Activated CD4-positive, alpha-beta T cell treated with anti-CD3 and anti-CD28 coated beads for 36 hours (primary cell): ENCODE results near the gene SPINK14. TPM values are rescaled to one million over a fixed set of nuclear protein-coding genes. Genes with fewer than 3 reads are reported as not detected.

Experiments used
- ATAC-seq: fragments of 200-7000 bp; cut with Tn5 transposase; one replicate; pipeline ENCODE4 v1.10.0; 2021; ENCODE audit warnings: mild to moderate bottlenecking, moderate library complexity
- CTCF ChIA-PET: fragments of 350-600 bp; sonication (Branson Sonifier 250); formaldehyde crosslinking; loops from one replicate; lab custom pipeline; 2021; ENCODE audit warnings: antibody characterized with exemption; lab: Charles Lee
- POLR2A ChIA-PET: fragments of 350-600 bp; sonication (Branson Sonifier 250); formaldehyde crosslinking; loops from one replicate; lab custom pipeline; 2021; ENCODE audit warnings: antibody characterized with exemption, inconsistent platforms; lab: Charles Lee
- DNase-seq: peaks from one replicate; pipeline ENCODE4 v3.0.0-alpha.2; 2020
- H3K27ac Mint-ChIP-seq: one replicate; pipeline ENCODE4 v1.8.0; 2021; ENCODE audit warnings: mixed read lengths
- H3K27me3 Mint-ChIP-seq: one replicate; pipeline ENCODE4 v1.8.0; 2021; ENCODE audit warnings: mixed read lengths
- H3K36me3 Mint-ChIP-seq: one replicate; pipeline ENCODE4 v1.8.0; 2021; ENCODE audit warnings: low read depth, mixed read lengths
- H3K4me1 Mint-ChIP-seq: one replicate; pipeline ENCODE4 v1.8.0; 2021; ENCODE audit warnings: mixed read lengths
- H3K4me3 Mint-ChIP-seq: one replicate; pipeline ENCODE4 v1.8.0; 2021; ENCODE audit warnings: mild to moderate bottlenecking, moderate library complexity, mixed read lengths
- H3K9me3 Mint-ChIP-seq: one replicate; pipeline ENCODE4 v1.8.0; 2021; ENCODE audit warnings: low read depth, mixed read lengths
- intact Hi-C, 2 experiments: fragments of 100-400 bp; cut with DNase I in 1 of 2; cut with micrococcal nuclease in 1 of 2; formaldehyde crosslinking; loops; one replicate each; pipeline versions ENCODE4 v1.14.2 to v1.15.1; 2022 to 2024; cut with DNase I, micrococcal nuclease
- total RNA-seq, 2 experiments: library from RNA; stranded (reverse); gene quantifications; one replicate each; pipeline ENCODE4 v1.2.3, GENCODE V29; 2021

SPINK14 gene
- total RNA-seq, 2 experiments from 2014 or later: not detected

- H3K27ac Mint-ChIP-seq: no peak overlapping the region
- ATAC-seq (no peak), DNase-seq (no peak)
- POLR2A ChIA-PET: no interaction called here
- no peak overlapping the region for H3K4me3 Mint-ChIP-seq
- no peaks in the 10 kb centered on the region for H3K4me1 Mint-ChIP-seq
- no peaks in the 10 kb centered on the region for H3K36me3 Mint-ChIP-seq
- H3K9me3 Mint-ChIP-seq: no peaks in the 10 kb centered on the region
- CTCF ChIA-PET: no interaction called here
- H3K27me3 Mint-ChIP-seq: peaks cover 5% of the 10 kb centered on the region
- intact Hi-C loops: no loop called here
These were observed 6.3 kb upstream of the SPINK14 start for GRCh38 chr5:148162038-148162437.

- no peaks in the 10 kb centered on the region for H3K4me1 Mint-ChIP-seq
- ATAC-seq: no peak
- no peaks in the 10 kb centered on the region for H3K9me3 Mint-ChIP-seq
- CTCF ChIA-PET: no interaction called here
- intact Hi-C loops: no loop called here
- peaks cover 5% of the 10 kb centered on the region for H3K27me3 Mint-ChIP-seq
- POLR2A ChIA-PET: no interaction called here
- no peak for DNase-seq
- no peak overlapping the region for H3K4me3 Mint-ChIP-seq
- no peaks in the 10 kb centered on the region for H3K36me3 Mint-ChIP-seq
- no peak overlapping the region for H3K27ac Mint-ChIP-seq
These were observed 5.0 kb upstream of the SPINK14 start for GRCh38 chr5:148163345-148163744.

- no peaks in the 10 kb centered on the region for H3K36me3 Mint-ChIP-seq
- no peaks in the 10 kb centered on the region for H3K4me1 Mint-ChIP-seq
- intact Hi-C loops: no loop called here
- POLR2A ChIA-PET: no interaction called here
- H3K9me3 Mint-ChIP-seq: no peaks in the 10 kb centered on the region
- DNase-seq (no peak), ATAC-seq (no peak)
- no peak overlapping the region for H3K4me3 Mint-ChIP-seq
- peaks cover 10% of the 10 kb centered on the region for H3K27me3 Mint-ChIP-seq
- H3K27ac Mint-ChIP-seq: no peak overlapping the region
- CTCF ChIA-PET: interaction anchor here (0.6 kb wide), 1 partner anchor 241 kb away, joined by 3 read pairs; no protein-coding TSS in a partner anchor
These were observed 1.6 kb upstream of the SPINK14 start for GRCh38 chr5:148166550-148167283.

GRCh38 chr5:148172377-148172776 lies 4.0 kb downstream of the SPINK14 start:
- intact Hi-C loops: no loop called here
- no peaks in the 10 kb centered on the region for H3K4me1 Mint-ChIP-seq
- POLR2A ChIA-PET: no interaction called here
- ATAC-seq (no peak), DNase-seq (no peak)
- H3K27me3 Mint-ChIP-seq: peaks cover 21% of the 10 kb centered on the region
- H3K27ac Mint-ChIP-seq: no peak overlapping the region
- no peaks in the 10 kb centered on the region for H3K9me3 Mint-ChIP-seq
- CTCF ChIA-PET: no interaction called here
- H3K36me3 Mint-ChIP-seq: no peaks in the 10 kb centered on the region
- no peak overlapping the region for H3K4me3 Mint-ChIP-seq

GRCh38 chr5:148176480-148176879 lies 8.1 kb downstream of the SPINK14 start:
- intact Hi-C loops: loop anchor here (5.0 kb wide), 2 partner anchors 306 to 861 kb away; no protein-coding TSS in a partner anchor
- Mint-ChIP-seq H3K27me3 (peaks cover 18% of the 10 kb centered on the region), H3K27ac (no peak overlapping the region), H3K4me3 (no peak overlapping the region), H3K36me3 (no peaks in the 10 kb centered on the region), H3K4me1 (no peaks in the 10 kb centered on the region), H3K9me3 (no peaks in the 10 kb centered on the region)
- no peak for DNase-seq
- ATAC-seq: no peak
- CTCF ChIA-PET: interaction anchor here (0.6 to 1.3 kb wide), 4 partner anchors 554 to 1021 kb away, joined by 3 to 6 read pairs (median 3); no protein-coding TSS in a partner anchor
- POLR2A ChIA-PET: no interaction called here

DNA sequence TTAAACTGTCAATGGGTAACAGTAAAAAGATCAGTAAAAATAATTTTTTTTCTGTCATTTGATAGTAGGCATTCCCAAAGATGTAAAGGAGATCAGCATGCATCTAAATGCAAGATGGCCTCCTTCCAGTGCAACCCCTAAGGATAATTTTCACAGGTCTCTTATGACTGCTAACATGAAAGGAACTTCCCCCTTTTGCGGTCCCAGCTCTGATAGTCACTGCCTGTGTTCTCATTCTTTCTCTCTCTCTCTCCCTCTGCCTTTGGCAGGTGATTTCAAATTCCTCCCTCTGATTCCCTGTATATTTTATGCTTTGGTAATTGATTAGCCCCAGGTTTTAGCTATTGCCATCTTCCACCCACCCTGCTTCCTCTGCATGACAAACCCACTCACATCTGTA lies 8.9 kb downstream of the SPINK14 start:
- ATAC-seq (no peak), DNase-seq (no peak)
- Mint-ChIP-seq H3K27me3 (peaks cover 15% of the 10 kb centered on the region), H3K9me3 (no peaks in the 10 kb centered on the region), H3K36me3 (no peaks in the 10 kb centered on the region), H3K27ac (no peak overlapping the region), H3K4me1 (no peaks in the 10 kb centered on the region), H3K4me3 (no peak overlapping the region)
- POLR2A ChIA-PET: no interaction called here
- intact Hi-C loops: loop anchor here (5.0 kb wide), 2 partner anchors 305 to 860 kb away; no protein-coding TSS in a partner anchor
- CTCF ChIA-PET: interaction anchor here (0.7 to 1.3 kb wide), 3 partner anchors 44 to 1020 kb away, joined by 3 to 6 read pairs (median 3); no protein-coding TSS in a partner anchor

- DNase-seq (no peak), ATAC-seq (peak; percentile 53)
- POLR2A ChIA-PET: no interaction called here
- Mint-ChIP-seq H3K4me1 (no peaks in the 10 kb centered on the region), H3K27me3 (peaks cover 17% of the 10 kb centered on the region), H3K36me3 (no peaks in the 10 kb centered on the region), H3K9me3 (no peaks in the 10 kb centered on the region), H3K4me3 (no peak overlapping the region), H3K27ac (no peak overlapping the region)
- CTCF ChIA-PET: interaction anchor here (0.7 to 3.8 kb wide), 16 partner anchors 9 to 554 kb away, joined by 3 to 43 read pairs (median 4); no protein-coding TSS in a partner anchor
- intact Hi-C loops: loop anchor here (1.0 to 5.0 kb wide), 7 partner anchors 195 to 858 kb away; no protein-coding TSS in a partner anchor
These were observed 11.0 kb downstream of the SPINK14 start for GRCh38 chr5:148179234-148179824.

- Mint-ChIP-seq H3K27me3 (peaks cover 15% of the 10 kb centered on the region), H3K36me3 (no peaks in the 10 kb centered on the region), H3K4me1 (peaks cover 11% of the 10 kb centered on the region), H3K4me3 (no peak overlapping the region), H3K27ac (no peak overlapping the region), H3K9me3 (no peaks in the 10 kb centered on the region)
- no peak for DNase-seq
- peak; percentile 99 for ATAC-seq
- intact Hi-C loops: loop anchor here (1.0 to 10.0 kb wide), 6 partner anchors 198 to 928 kb away; no protein-coding TSS in a partner anchor
- CTCF ChIA-PET: interaction anchor here (0.6 to 1.8 kb wide), 4 partner anchors 11 to 266 kb away, joined by 3 to 6 read pairs (median 4); no protein-coding TSS in a partner anchor
- POLR2A ChIA-PET: no interaction called here
These were observed 18.1 kb downstream of the SPINK14 start for GRCh38 chr5:148186248-148187003.

GRCh38 chr5:148191010-148191409 lies 22.7 kb downstream of the SPINK14 start:
- POLR2A ChIA-PET: no interaction called here
- intact Hi-C loops: no loop called here
- CTCF ChIA-PET: interaction anchor here (0.8 to 1.3 kb wide), 2 partner anchors 8 to 12 kb away, joined by 3 to 4 read pairs; no protein-coding TSS in a partner anchor
- H3K4me3 Mint-ChIP-seq: no peak overlapping the region
- peaks cover 7% of the 10 kb centered on the region for H3K4me1 Mint-ChIP-seq
- ATAC-seq (no peak), DNase-seq (no peak)
- peaks cover 13% of the 10 kb centered on the region for H3K27me3 Mint-ChIP-seq
- no peaks in the 10 kb centered on the region for H3K9me3 Mint-ChIP-seq
- no peak overlapping the region for H3K27ac Mint-ChIP-seq
- H3K36me3 Mint-ChIP-seq: no peaks in the 10 kb centered on the region

DNA sequence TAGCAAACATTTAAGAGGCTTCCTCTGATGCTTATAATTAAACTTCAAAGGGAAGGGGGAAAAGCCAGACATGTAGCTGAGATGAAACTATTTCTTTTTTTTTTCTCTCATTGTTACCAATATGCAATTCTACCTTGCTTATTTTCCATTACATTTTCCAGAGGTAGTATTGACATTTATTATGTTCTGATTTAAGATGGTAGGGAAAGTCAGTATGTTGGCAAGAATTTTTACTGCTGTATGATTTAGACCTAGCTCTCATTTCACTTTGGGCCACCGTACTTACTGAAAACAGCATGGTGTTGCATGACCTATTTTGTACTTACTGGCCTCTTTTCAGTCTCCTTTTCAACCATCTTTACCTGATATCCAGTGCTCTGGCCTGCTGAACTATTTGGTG lies 24.9 kb downstream of the SPINK14 start:
- H3K27me3 Mint-ChIP-seq: peaks cover 9% of the 10 kb centered on the region
- H3K36me3 Mint-ChIP-seq: no peaks in the 10 kb centered on the region
- DNase-seq (no peak), ATAC-seq (no peak)
- ChIA-PET POLR2A (no interaction called here), CTCF (no interaction called here)
- intact Hi-C loops: no loop called here
- H3K27ac Mint-ChIP-seq: no peak overlapping the region
- no peak overlapping the region for H3K4me3 Mint-ChIP-seq
- no peaks in the 10 kb centered on the region for H3K9me3 Mint-ChIP-seq
- no peaks in the 10 kb centered on the region for H3K4me1 Mint-ChIP-seq

GRCh38 chr5:148201151-148201550 lies 32.8 kb downstream of the SPINK14 start:
- intact Hi-C loops: no loop called here
- ATAC-seq (no peak), DNase-seq (no peak)
- Mint-ChIP-seq H3K4me1 (no peaks in the 10 kb centered on the region), H3K4me3 (no peak overlapping the region), H3K27ac (no peak overlapping the region), H3K9me3 (no peaks in the 10 kb centered on the region), H3K36me3 (no peaks in the 10 kb centered on the region), H3K27me3 (peaks cover 17% of the 10 kb centered on the region)
- ChIA-PET CTCF (no interaction called here), POLR2A (no interaction called here)
